K562 (cell line): ENCODE data around the gene PDZK1IP1. TPM values are rescaled to one million over a fixed set of nuclear protein-coding genes. Genes with fewer than 3 reads are reported as not detected.
A peak's percentile ranks its signal among the peaks of the same experiment; 100 is the strongest.

ENCODE experiments used
- ARID3A ChIP-seq: IDR thresholded peaks from 2 replicates; pipeline ENCODE4 v1.6.1; 2012; ENCODE audit warnings: low read depth, low read length, improper control_type of control experiment, borderline replicate concordance
- CUX1 ChIP-seq: fragments of 200-800 bp; sonication (Bioruptor generic); IDR thresholded peaks from 2 replicates; pipeline ENCODE4 v1.6.1; 2016; ENCODE audit warnings: missing genetic modification characterization, missing compliant biosample characterization
- HCFC1 ChIP-seq: IDR thresholded peaks from 2 replicates; pipeline ENCODE4 v1.6.1; 2012; ENCODE audit warnings: low read depth, low read length, improper control_type of control experiment
- HDAC1 ChIP-seq, 2 experiments: fragments of 450-650 bp; IDR thresholded peaks; 2 replicates each; pipeline ENCODE4 v1.6.1; 2016 to 2017; ENCODE audit warnings: inconsistent platforms in 1 of 2, mild to moderate bottlenecking in 1 of 2, moderate library complexity in 1 of 2
- HDAC6 ChIP-seq: IDR thresholded peaks from 2 replicates; pipeline ENCODE4 v1.6.1; 2012; ENCODE audit warnings: low read depth, mild to moderate bottlenecking, control low read depth, inconsistent platforms, low read length, moderate library complexity
- HLTF ChIP-seq: fragments of 450-650 bp; IDR thresholded peaks from 2 replicates; pipeline ENCODE4 v1.6.1; 2016
- PHF20 ChIP-seq: fragments of 450-650 bp; IDR thresholded peaks from 2 replicates; pipeline ENCODE4 v1.6.1; 2018; ENCODE audit not compliant: partially characterized antibody
- TEAD1 ChIP-seq, 2 experiments: fragments of 450-650 bp in 1 of 2; sonication (generic) in 1 of 2; formaldehyde crosslinking; IDR thresholded peaks; 2 replicates each; pipeline versions ENCODE4 v1.4.0 to v1.8.0; 2020 to 2022; ENCODE audit warnings: mild to moderate bottlenecking in 2 of 2, missing genetic modification reagents in 1 of 2
- ZBTB5 ChIP-seq: fragments of 450-650 bp; IDR thresholded peaks from 2 replicates; pipeline ENCODE4 v1.6.1; 2017; ENCODE audit warnings: antibody characterized with exemption
- ZNF232 ChIP-seq: sonication (generic); formaldehyde crosslinking; IDR thresholded peaks from 2 replicates; pipeline ENCODE4 v1.8.0; 2022; ENCODE audit warnings: mild to moderate bottlenecking, missing genetic modification reagents
- ZNF282 ChIP-seq: sonication (generic); formaldehyde crosslinking; IDR thresholded peaks from 2 replicates; pipeline ENCODE4 v1.8.1; 2023; ENCODE audit warnings: missing genetic modification reagents
- ZNF592 ChIP-seq: fragments of 450-650 bp; IDR thresholded peaks from 2 replicates; pipeline ENCODE4 v1.6.1; 2017; ENCODE audit warnings: antibody characterized with exemption, mild to moderate bottlenecking
- polyA plus RNA-seq, 8 experiments: library from polyadenylated mRNA; depleted of rRNA in 4 of 8; stranded (reverse) in 5 of 8; unstranded in 3 of 8; fragments of >200 nt; fragmentation: Nextera tagmentation in 2 of 8; fragmentation: Illumina TruSeq in 1 of 8; extraction: Ambion mirVana in 2 of 8; extraction: Trizol in 1 of 8; gene quantifications; 2 replicates each; pipeline versions ENCODE4 v1.2.1 to v1.2.3, GENCODE V29; 2011 to 2014; ENCODE audit warnings: inconsistent platforms in 1 of 8, missing spikeins in 1 of 8
- total RNA-seq, 7 experiments: library from RNA; depleted of rRNA in 6 of 7; stranded (reverse); fragments of >200 nt in 6 of 7; fragmentation: Illumina TruSeq in 2 of 7; extraction: Trizol in 2 of 7; gene quantifications; 2 replicates each; pipeline versions ENCODE4 v1.2.1 to v1.2.3, GENCODE V29; 2011 to 2021; ENCODE audit warnings: low replicate concordance in 1 of 7

Gene PDZK1IP1
- total and polyA plus RNA-seq, 9 of the 15 experiments (the other 6 are each of a cell fraction or from before 2014, with no cell fraction given): 0.17 to 0.68 (median 0.53) TPM; not detected in 2

- TF ChIP-seq ZNF592 (0 out of 2 replicates have a peak, but pooled peaks have one; percentile 9), HDAC6 (no peak), TEAD1 (CRISPR knock-in tag; IDR thresholded peaks at IDR 0.05) (no peak), HCFC1 (no peak), ZBTB5 (0 out of 2 replicates have a peak, but pooled peaks have one; percentile 19), ZNF232 (CRISPR knock-in tag) (no peak), HLTF (0 out of 2 replicates have a peak, but pooled peaks have one; percentile 9), ARID3A (no peak), PHF20 (no peak), CUX1 (CRISPR knock-in tag) (no peak), HDAC1 (IDR thresholded peaks at IDR 0.05) (peak in 1 of 2 experiments; percentile 69; a peak in 2 of 4 replicates), ZNF282 (CRISPR knock-in tag) (no peak)
Measured at GRCh38 chr1:47180603-47181094, 9.2 kb downstream of the PDZK1IP1 start (continued).
